Measurements from ENCODE around the gene C20orf202. TPM values are rescaled to one million over a fixed set of nuclear protein-coding genes. Genes with fewer than 3 reads are reported as not detected.

The C20orf202 gene
- total and polyA plus RNA-seq, 9 of the 15 experiments (the other 6 are each of a cell fraction or from before 2014, with no cell fraction given) = 0.03 to 0.24 (median 0.15) TPM; not detected in 4

GRCh38 chr20:1255675-1256074, 52.4 kb downstream of the C20orf202 start (continued):
- no peak for TF ChIP-seq DACH1 (IDR thresholded peaks at IDR 0.05; ENCODE audit: partially characterized antibody)
- TF ChIP-seq FOXK1 (CRISPR knock-in tag; IDR thresholded peaks at IDR 0.05; ENCODE audit: borderline replicate concordance) = no peak
- no peak for TF ChIP-seq CEBPB (tag; IDR thresholded peaks at IDR 0.05)
- no peak for TF ChIP-seq KLF1 (tag; IDR thresholded peaks at IDR 0.05)
- TF ChIP-seq HBP1 (CRISPR knock-in tag; IDR thresholded peaks at IDR 0.05) = no peak
- TF ChIP-seq BACH1 (tag; IDR thresholded peaks at IDR 0.05) = no peak
- no peak for TF ChIP-seq ETS1 (conservative IDR thresholded peaks at IDR 0.05; ENCODE audit: control insufficient read depth, low read depth, low read length)
- TF ChIP-seq SNIP1 (IDR thresholded peaks at IDR 0.05; ENCODE audit: low read depth) = no peak
- no peak for TF ChIP-seq PTRF (tag; IDR thresholded peaks at IDR 0.05)
- no peak for TF ChIP-seq ZNF668 (CRISPR knock-in tag; IDR thresholded peaks at IDR 0.05)
- TF ChIP-seq NR2C2 (CRISPR knock-in tag; IDR thresholded peaks at IDR 0.05) = no peak
- no peak for TF ChIP-seq NR2C2 (tag; IDR thresholded peaks at IDR 0.05)
- TF ChIP-seq ELF1 (tag; IDR thresholded peaks at IDR 0.05) = no peak
- no peak for TF ChIP-seq ZNF395 (CRISPR knock-in tag; IDR thresholded peaks at IDR 0.05)
- no peak for TF ChIP-seq E2F8 (IDR thresholded peaks at IDR 0.05; ENCODE audit: low read depth, partially characterized antibody)
- TF ChIP-seq EP300 (IDR thresholded peaks at IDR 0.05; ENCODE audit: low read length) = peak; percentile 92
- TF ChIP-seq SMARCA4 (IDR thresholded peaks at IDR 0.05) = peak; percentile 93
- peak; percentile 92 for TF ChIP-seq DPF2 (IDR thresholded peaks at IDR 0.05)
- TF ChIP-seq THRAP3 (IDR thresholded peaks at IDR 0.05; ENCODE audit: borderline replicate concordance) = no peak
- TF ChIP-seq ATF2 (CRISPR knock-in tag; IDR thresholded peaks at IDR 0.05) = no peak
- TF ChIP-seq SP2 (IDR thresholded peaks at IDR 0.05; ENCODE audit: extremely low read depth, low read depth, low read length, poor library complexity, severe bottlenecking) = no peak
